ENCODE measurements around the gene SLC16A7.
A peak's percentile ranks its signal among the peaks of the same experiment; 100 is the strongest.

SLC16A7 gene, protein sequence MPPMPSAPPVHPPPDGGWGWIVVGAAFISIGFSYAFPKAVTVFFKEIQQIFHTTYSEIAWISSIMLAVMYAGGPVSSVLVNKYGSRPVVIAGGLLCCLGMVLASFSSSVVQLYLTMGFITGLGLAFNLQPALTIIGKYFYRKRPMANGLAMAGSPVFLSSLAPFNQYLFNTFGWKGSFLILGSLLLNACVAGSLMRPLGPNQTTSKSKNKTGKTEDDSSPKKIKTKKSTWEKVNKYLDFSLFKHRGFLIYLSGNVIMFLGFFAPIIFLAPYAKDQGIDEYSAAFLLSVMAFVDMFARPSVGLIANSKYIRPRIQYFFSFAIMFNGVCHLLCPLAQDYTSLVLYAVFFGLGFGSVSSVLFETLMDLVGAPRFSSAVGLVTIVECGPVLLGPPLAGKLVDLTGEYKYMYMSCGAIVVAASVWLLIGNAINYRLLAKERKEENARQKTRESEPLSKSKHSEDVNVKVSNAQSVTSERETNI

DNA sequence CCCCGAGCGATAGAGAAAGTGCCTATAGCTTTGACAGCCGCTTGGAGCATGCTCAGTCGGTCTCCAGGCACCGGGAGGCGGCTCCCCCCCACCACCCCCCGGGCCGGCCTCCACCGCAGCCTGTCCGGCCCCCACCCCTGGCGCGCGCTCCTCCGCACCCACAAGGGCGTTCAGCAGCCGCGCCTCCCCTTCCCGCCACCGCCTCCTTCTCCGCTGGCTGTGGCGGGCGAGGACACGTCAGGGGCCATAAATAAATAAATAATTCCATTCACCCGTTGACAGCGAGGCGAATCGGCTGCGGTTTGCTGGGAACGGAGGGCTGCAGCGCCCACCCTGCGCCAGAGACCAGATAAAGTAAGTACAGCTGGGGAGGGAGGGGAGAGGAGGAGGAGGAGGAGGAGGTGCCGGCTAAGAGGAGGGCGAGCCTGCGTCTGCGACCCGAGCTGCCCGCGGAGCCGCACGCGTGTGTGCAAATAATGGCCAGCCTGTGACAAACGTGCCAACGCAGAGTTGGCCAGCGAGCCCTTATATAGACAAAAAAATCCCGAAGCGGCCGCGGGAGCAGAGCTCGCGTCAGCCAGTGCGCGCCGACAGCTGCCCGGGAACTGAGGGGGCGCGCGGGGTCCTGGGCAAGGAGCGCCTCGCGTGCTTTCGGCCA lies at the start of gene SLC16A7:
Gene SLC16A7 (plus strand): TSS at position 147 of the 658 bp plus-strand sequence. CDS start 108,773 bp downstream, outside the sequence.
- TF ChIP-seq, protein P1, sequence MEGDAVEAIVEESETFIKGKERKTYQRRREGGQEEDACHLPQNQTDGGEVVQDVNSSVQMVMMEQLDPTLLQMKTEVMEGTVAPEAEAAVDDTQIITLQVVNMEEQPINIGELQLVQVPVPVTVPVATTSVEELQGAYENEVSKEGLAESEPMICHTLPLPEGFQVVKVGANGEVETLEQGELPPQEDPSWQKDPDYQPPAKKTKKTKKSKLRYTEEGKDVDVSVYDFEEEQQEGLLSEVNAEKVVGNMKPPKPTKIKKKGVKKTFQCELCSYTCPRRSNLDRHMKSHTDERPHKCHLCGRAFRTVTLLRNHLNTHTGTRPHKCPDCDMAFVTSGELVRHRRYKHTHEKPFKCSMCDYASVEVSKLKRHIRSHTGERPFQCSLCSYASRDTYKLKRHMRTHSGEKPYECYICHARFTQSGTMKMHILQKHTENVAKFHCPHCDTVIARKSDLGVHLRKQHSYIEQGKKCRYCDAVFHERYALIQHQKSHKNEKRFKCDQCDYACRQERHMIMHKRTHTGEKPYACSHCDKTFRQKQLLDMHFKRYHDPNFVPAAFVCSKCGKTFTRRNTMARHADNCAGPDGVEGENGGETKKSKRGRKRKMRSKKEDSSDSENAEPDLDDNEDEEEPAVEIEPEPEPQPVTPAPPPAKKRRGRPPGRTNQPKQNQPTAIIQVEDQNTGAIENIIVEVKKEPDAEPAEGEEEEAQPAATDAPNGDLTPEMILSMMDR (IDR thresholded peaks at IDR 0.05; ENCODE audit: poor library complexity, severe bottlenecking) = no peak
- H3K4me3 ChIP-seq (ENCODE audit: severe bottlenecking) = peak within 1 kb of the TSS; percentile 51
- H3K27ac ChIP-seq (ENCODE audit: poor library complexity, severe bottlenecking) = peak within 1 kb of the TSS; percentile 53
- H3K36me3 ChIP-seq (ENCODE audit: low read depth) = no peaks in the 10 kb centered on the region
- no peaks in the 10 kb centered on the region for H3K27me3 ChIP-seq (ENCODE audit: insufficient read depth, poor library complexity, severe bottlenecking)
- DNase-seq (ENCODE audit: low spot score) (peak; percentile 80), ATAC-seq (ENCODE audit: low read depth) (peak; percentile 67)
- H3K9me3 ChIP-seq (ENCODE audit: severe bottlenecking) = no peaks in the 10 kb centered on the region
- peaks cover 15% of the 10 kb centered on the region for H3K4me1 ChIP-seq (ENCODE audit: insufficient read depth, poor library complexity, severe bottlenecking)

DNA sequence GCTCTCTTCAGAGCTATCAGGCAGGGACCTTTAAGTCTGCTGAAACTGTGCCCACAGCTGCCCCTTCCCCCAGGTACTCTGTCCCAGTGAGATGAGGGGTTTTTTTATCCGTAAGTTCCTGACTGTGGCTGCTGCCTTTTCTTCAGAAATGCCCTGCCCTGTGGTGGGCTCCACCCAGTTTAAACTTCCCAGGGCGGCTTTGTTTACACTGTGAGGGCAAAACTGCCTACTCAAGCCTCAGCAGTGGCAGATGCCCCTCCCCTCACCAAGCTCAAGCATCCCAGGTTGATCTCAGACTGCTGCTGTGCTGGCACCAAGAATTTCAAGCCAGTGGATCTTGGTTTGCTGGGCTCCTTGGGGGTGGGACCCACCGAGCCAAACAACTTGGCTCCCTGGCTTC lies 46.9 kb upstream of the SLC16A7 start:
- H3K4me1 ChIP-seq (ENCODE audit: insufficient read depth, poor library complexity, severe bottlenecking) = no peaks in the 10 kb centered on the region
- ATAC-seq (ENCODE audit: low read depth) = no peak

DNA sequence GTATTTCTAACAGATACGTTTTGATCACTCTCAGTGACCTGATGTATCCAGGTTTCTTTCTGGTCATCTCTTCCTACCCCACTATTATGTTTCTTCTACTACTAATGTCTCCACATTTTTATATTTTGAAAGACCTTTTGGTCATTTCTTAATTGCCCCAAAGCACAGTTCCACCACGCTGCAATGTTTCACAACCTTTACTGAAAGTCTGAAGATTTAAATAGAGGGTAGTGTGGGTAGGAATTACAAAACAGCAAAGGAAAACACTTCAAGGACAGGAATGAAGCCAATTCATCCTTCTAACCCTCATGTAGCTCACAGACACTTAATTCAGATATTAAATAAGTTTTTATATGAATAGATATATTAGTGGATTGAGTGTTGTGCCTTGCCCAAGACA lies 36.1 kb upstream of the SLC16A7 start:
- H3K4me1 ChIP-seq (ENCODE audit: insufficient read depth, poor library complexity, severe bottlenecking) = no peaks in the 10 kb centered on the region
- no peaks in the 10 kb centered on the region for H3K36me3 ChIP-seq (ENCODE audit: low read depth)
- H3K27ac ChIP-seq (ENCODE audit: poor library complexity, severe bottlenecking) = no peak overlapping the region
- TF ChIP-seq, protein P1 (IDR thresholded peaks at IDR 0.05; ENCODE audit: poor library complexity, severe bottlenecking) = no peak
- H3K4me3 ChIP-seq (ENCODE audit: severe bottlenecking) = no peak overlapping the region
- H3K27me3 ChIP-seq (ENCODE audit: insufficient read depth, poor library complexity, severe bottlenecking) = no peaks in the 10 kb centered on the region
- DNase-seq (ENCODE audit: low spot score) (no peak), ATAC-seq (ENCODE audit: low read depth) (no peak)
- no peaks in the 10 kb centered on the region for H3K9me3 ChIP-seq (ENCODE audit: severe bottlenecking)

More for the DNA sequence above, 46.9 kb upstream of the SLC16A7 start:
- no peaks in the 10 kb centered on the region for H3K27me3 ChIP-seq (ENCODE audit: insufficient read depth, poor library complexity, severe bottlenecking)
- no peak overlapping the region for H3K27ac ChIP-seq (ENCODE audit: poor library complexity, severe bottlenecking)
- H3K36me3 ChIP-seq (ENCODE audit: low read depth) = no peaks in the 10 kb centered on the region
- no peaks in the 10 kb centered on the region for H3K9me3 ChIP-seq (ENCODE audit: severe bottlenecking)
- TF ChIP-seq, protein P1 (IDR thresholded peaks at IDR 0.05; ENCODE audit: poor library complexity, severe bottlenecking) = no peak
- no peak for DNase-seq (ENCODE audit: low spot score)
- H3K4me3 ChIP-seq (ENCODE audit: severe bottlenecking) = no peak overlapping the region

DNA sequence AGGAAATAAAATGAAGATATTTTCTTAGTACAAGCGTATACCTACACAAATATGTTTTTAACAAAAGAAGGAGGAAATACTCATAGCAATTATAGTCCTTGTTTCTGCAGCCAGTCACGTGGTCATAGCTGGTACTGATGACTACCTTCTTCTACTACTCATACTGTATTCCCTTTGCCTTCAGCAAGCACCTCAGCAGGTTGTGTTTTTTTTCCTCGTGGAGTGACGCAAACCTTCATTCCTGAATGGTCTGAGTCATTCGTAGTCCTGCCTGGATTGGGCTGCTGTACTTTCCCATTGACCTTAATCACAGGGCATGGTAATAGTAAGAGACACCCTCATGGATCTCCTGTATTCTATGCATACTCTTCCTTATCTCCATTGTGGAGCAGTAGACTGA lies 25.7 kb upstream of the SLC16A7 start:
- ATAC-seq (ENCODE audit: low read depth) (peak; percentile 79), DNase-seq (ENCODE audit: low spot score) (peak; percentile 42)
- Histone ChIP-seq H3K9me3 (ENCODE audit: severe bottlenecking) (no peaks in the 10 kb centered on the region), H3K36me3 (ENCODE audit: low read depth) (no peaks in the 10 kb centered on the region), H3K4me3 (ENCODE audit: severe bottlenecking) (no peak overlapping the region), H3K27ac (ENCODE audit: poor library complexity, severe bottlenecking) (no peak overlapping the region), H3K4me1 (ENCODE audit: insufficient read depth, poor library complexity, severe bottlenecking) (peaks cover 4% of the 10 kb centered on the region), H3K27me3 (ENCODE audit: insufficient read depth, poor library complexity, severe bottlenecking) (no peaks in the 10 kb centered on the region)
- TF ChIP-seq, protein P1 (IDR thresholded peaks at IDR 0.05; ENCODE audit: poor library complexity, severe bottlenecking) = no peak

All from RWPE2 (cell line).